OCI-LY3 (cell line): ENCODE results near the gene MAP4K5.
"Not testable (repeated sequence)": the region's sequence is repeated elsewhere in the genome, so short reads cannot be mapped to it uniquely, and the experiment has no call there.

Source experiments
- H2AFZ ChIP-seq: fragments of 200-600, 300-600 bp; shearing (Covaris generic); 2 replicates; pipeline ENCODE4 v1.6.0; 2014; ENCODE audit warnings: antibody characterized with exemption, low read depth, low read length
- H3K27ac ChIP-seq: fragments of 200-600, 300-600 bp; sonication (generic); 2 replicates; pipeline ENCODE4 v1.5.1; 2014; ENCODE audit warnings: mild to moderate bottlenecking, low read length, moderate library complexity, mixed read lengths
- H3K27me3 ChIP-seq: fragments of 200-600, 300-600 bp; sonication (generic); 2 replicates; pipeline ENCODE4 v1.6.1; 2014; ENCODE audit warnings: low read depth, low read length, mixed read lengths
- H3K36me3 ChIP-seq: fragments of 200-600, 300-600 bp; sonication (generic); replicated peaks from 2 replicates; pipeline ENCODE3; 2014; ENCODE audit warnings: low read depth, low read length, mixed read lengths
- H3K4me1 ChIP-seq: fragments of 300-600, 200-600 bp; sonication (generic); 2 replicates; pipeline ENCODE4 v1.6.1; 2014; ENCODE audit warnings: low read length, mixed read lengths
- H3K4me2 ChIP-seq: fragments of 200-600, 300-600 bp; sonication (generic); 2 replicates; pipeline ENCODE4 v1.6.1; 2014; ENCODE audit warnings: low read length, mixed read lengths
- H3K4me3 ChIP-seq: fragments of 300-600, 200-600 bp; sonication (generic); 2 replicates; pipeline ENCODE4 v1.5.1; 2014; ENCODE audit warnings: antibody characterized with exemption, mild to moderate bottlenecking, low read length, moderate library complexity
- H3K79me2 ChIP-seq: fragments of 300-600, 200-600 bp; shearing (Covaris generic); 2 replicates; pipeline ENCODE4 v1.6.1; 2014; ENCODE audit warnings: mild to moderate bottlenecking, low read length, mixed read lengths
- H3K9ac ChIP-seq: fragments of 300-600, 200-600 bp; shearing (Covaris generic); 2 replicates; pipeline ENCODE4 v1.6.0; 2014; ENCODE audit warnings: mild to moderate bottlenecking, low read length, moderate library complexity
- H3K9me3 ChIP-seq: fragments of 200-600, 300-600 bp; shearing (Covaris generic); 2 replicates; pipeline ENCODE4 v1.6.1; 2014; ENCODE audit warnings: low read length, mixed read lengths; ENCODE audit not compliant: insufficient read depth
- H4K20me1 ChIP-seq: fragments of 200-600, 300-600 bp; sonication (generic); 2 replicates; pipeline ENCODE4 v1.6.1; 2016; ENCODE audit warnings: low read length, mixed read lengths; ENCODE audit not compliant: insufficient read depth
- EZH2phosphoT487 ChIP-seq: fragments of 200-600 bp; shearing (Covaris generic); IDR thresholded peaks from 2 replicates; pipeline ENCODE4 v1.6.1; 2018; ENCODE audit warnings: antibody characterized with exemption, mixed run types, low read depth
- TF ChIP-seq, protein P1 (sequence below): fragments of 200-600, 300-600 bp; sonication (generic); IDR thresholded peaks from 2 replicates; pipeline ENCODE4 v1.5.1; 2014; ENCODE audit warnings: antibody characterized with exemption, low read length, low read depth

Gene MAP4K5

DNA sequence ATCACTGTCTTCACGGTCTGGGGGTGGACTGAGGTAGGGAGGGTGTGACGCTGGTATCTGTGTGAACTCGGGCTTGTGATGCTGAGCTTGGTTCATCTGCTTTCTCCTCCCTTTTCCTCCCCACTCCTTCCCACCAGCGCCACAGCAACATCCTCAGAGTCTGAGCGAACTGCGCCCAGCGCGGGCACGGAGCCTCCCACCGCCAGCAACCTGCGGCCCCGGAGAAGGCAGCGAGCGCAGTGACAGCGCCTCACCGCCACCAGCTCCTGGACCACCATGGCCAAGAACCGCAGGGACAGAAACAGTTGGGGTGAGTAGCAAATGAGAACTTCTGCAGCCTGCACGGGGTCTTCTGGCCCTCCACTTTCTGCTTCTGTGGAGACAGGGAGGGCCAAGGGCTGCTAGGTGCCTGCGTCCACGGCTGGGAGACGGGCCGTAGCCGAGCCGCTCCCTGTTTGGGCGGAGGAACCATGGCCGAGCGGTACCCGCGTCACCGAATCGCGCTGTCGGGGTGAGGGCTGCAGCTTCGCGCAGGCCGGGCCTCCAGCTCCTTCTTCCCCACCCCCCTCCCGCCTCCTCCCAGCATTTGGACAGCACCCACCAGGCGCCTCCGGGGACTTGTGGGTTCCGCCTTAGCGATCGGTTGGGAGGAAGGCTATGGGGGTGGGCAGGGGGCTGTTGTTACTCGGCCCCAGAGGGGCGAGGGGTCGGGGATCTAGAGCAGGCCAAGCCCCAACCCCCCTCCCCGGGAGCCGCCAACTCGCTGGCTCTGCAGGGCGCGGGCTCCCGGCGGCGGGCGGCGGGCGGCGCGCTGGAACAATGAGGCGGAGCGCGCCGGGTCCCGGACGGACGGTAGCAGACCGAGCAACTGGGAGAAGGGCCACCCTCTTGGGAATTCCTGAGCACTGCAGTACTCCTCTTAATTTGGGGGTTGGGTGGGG, 27.9 kb upstream of the MAP4K5 start, which contains the start of gene ATL1:
ATL1 (plus strand) TSS at position 156 of the 941 bp plus-strand sequence; CDS start at position 277, 121 bp downstream.
- Histone ChIP-seq H4K20me1 (no peaks in the 10 kb centered on the region), H3K4me2 (peak within 1 kb of the TSS; percentile 84), H3K27ac (no peak within 1 kb of the TSS), H2AFZ (peak within 1 kb of the TSS; percentile 58; the same call in 1 of the 2 replicates), H3K27me3 (peaks cover 61% of the 10 kb centered on the region), H3K9me3 (no peaks in the 10 kb centered on the region), H3K4me1 (peaks cover 7% of the 10 kb centered on the region; the same call in 1 of the 2 replicates), H3K4me3 (peak within 1 kb of the TSS; percentile 78), H3K79me2 (no peaks in the 10 kb centered on the region), H3K36me3 (no peaks in the 10 kb centered on the region), H3K9ac (peak within 1 kb of the TSS; percentile 34; the same call in 1 of the 2 replicates)
- no peak for TF ChIP-seq EZH2phosphoT487
- TF ChIP-seq, protein P1, sequence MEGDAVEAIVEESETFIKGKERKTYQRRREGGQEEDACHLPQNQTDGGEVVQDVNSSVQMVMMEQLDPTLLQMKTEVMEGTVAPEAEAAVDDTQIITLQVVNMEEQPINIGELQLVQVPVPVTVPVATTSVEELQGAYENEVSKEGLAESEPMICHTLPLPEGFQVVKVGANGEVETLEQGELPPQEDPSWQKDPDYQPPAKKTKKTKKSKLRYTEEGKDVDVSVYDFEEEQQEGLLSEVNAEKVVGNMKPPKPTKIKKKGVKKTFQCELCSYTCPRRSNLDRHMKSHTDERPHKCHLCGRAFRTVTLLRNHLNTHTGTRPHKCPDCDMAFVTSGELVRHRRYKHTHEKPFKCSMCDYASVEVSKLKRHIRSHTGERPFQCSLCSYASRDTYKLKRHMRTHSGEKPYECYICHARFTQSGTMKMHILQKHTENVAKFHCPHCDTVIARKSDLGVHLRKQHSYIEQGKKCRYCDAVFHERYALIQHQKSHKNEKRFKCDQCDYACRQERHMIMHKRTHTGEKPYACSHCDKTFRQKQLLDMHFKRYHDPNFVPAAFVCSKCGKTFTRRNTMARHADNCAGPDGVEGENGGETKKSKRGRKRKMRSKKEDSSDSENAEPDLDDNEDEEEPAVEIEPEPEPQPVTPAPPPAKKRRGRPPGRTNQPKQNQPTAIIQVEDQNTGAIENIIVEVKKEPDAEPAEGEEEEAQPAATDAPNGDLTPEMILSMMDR, result no peak

DNA sequence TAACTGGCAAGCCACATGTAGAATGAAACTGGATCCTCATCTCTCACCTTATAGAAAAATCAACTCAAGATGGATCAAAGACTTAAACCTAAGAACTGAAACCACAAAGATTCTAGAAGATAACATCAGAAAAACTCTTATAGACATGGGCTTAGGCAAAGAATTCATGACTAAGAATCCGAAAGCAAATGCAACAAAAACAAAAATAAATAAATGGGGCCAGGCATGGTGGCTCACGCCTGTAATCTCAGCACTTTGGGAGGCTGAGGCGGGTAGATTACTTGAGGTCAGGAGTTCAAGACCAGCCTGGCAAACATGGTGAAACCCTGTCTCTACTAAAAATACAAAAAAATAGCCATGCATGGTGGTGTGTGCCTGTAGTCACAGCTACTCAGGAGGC, 20.4 kb upstream of the MAP4K5 start:
- H3K9ac ChIP-seq, H2AFZ ChIP-seq, H3K36me3 ChIP-seq, H3K4me1 ChIP-seq, H3K79me2 ChIP-seq, H3K9me3 ChIP-seq, H3K27ac ChIP-seq, H3K4me2 ChIP-seq, H4K20me1 ChIP-seq, H3K4me3 ChIP-seq: not testable (repeated sequence)
- H3K27me3 ChIP-seq, result peaks cover 23% of the 10 kb centered on the region

DNA sequence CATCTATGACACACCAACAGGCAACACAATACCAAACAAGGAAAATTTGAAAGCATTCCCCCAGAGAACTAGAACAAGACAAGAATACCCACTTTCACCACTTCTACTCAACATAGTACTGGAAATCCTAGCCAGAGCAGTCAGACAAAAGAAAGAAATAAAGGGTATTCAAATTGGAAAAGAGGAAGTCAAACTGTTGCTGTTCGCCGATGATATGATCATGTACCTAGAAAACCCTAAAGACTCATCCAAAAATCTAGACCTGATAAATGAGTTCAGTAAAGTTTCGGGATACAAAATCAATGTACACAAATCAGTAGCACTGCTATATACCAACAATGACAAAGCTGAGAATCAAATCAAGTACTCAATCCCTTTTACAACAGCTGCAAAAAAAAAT, 19.5 kb upstream of the MAP4K5 start:
- Histone ChIP-seq H3K27ac (no peak overlapping the region), H3K27me3 (peaks cover 14% of the 10 kb centered on the region), H3K4me1 (no peaks in the 10 kb centered on the region), H3K4me2 (no peak overlapping the region), H3K9me3 (no peaks in the 10 kb centered on the region), H3K79me2 (no peaks in the 10 kb centered on the region), H3K9ac (no peak overlapping the region), H4K20me1 (no peaks in the 10 kb centered on the region), H2AFZ (no peak overlapping the region), H3K4me3 (no peak overlapping the region), H3K36me3 (no peaks in the 10 kb centered on the region)
- TF ChIP-seq, protein P1, result no peak
- no peak for TF ChIP-seq EZH2phosphoT487

DNA sequence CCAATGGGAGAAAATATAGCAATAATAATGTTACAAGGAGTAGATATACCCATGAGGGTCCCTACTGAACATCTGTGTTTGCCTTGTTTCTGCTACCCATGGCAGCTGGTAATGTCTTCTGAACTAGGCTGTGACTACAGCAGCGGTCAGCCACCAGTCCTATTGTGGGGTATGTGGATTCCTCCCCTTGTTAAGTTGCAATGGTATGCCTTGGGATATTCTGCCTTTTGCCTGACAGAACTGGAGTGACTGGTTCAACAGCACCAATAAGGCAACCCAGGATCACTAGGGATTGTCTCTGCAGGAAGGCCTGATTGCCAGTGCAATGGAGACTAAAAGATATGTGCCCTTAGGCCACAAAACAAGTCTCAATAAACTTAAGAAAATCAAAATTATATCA, 17.9 kb upstream of the MAP4K5 start:
- no peaks in the 10 kb centered on the region for H3K36me3 ChIP-seq
- TF ChIP-seq, protein P1, result no peak
- TF ChIP-seq EZH2phosphoT487, result no peak
- no peaks in the 10 kb centered on the region for H4K20me1 ChIP-seq
- no peak overlapping the region for H3K4me2 ChIP-seq
- H3K79me2 ChIP-seq, result no peaks in the 10 kb centered on the region
- H3K27me3 ChIP-seq, result peaks cover 9% of the 10 kb centered on the region; the same call in 1 of the 2 replicates
- H3K9me3 ChIP-seq, result no peaks in the 10 kb centered on the region
- H2AFZ ChIP-seq, result no peak overlapping the region
- H3K9ac ChIP-seq, result no peak overlapping the region
- H3K4me3 ChIP-seq, result no peak overlapping the region
- H3K4me1 ChIP-seq, result no peaks in the 10 kb centered on the region
- H3K27ac ChIP-seq, result no peak overlapping the region
